ENCODE results near the gene CDCP2. TPM values are rescaled to one million over a fixed set of nuclear protein-coding genes. Genes with fewer than 3 reads are reported as not detected.

CDCP2 gene
- total RNA-seq, 2 experiments from 2014 or later = not detected

Other genes starting within 250 kb of the CDCP2 start
- 10 to 100 TPM; 71.8 to 74.3 TPM for gene IFT25, start 207.3 kb downstream of the CDCP2 start, total RNA-seq
- 10 to 100 TPM; 19.5 to 19.9 TPM for gene LRRC42, start 206.7 kb downstream of the CDCP2 start, total RNA-seq
- not detected for gene LDLRAD1, start 134.8 kb downstream of the CDCP2 start, total RNA-seq
- 100 to 1,000 TPM; 195 to 210 TPM for gene TMEM59, start 99.8 kb downstream of the CDCP2 start, total RNA-seq
- gene TCEANC2, start 99.4 kb downstream of the CDCP2 start, total RNA-seq = 10 to 100 TPM; 13.5 to 14.9 TPM
- gene CYB5RL, start 47.0 kb upstream of the CDCP2 start, total RNA-seq = 10 to 100 TPM; 10.8 to 13.4 TPM
- gene MRPL37, start 47.2 kb upstream of the CDCP2 start, total RNA-seq = 10 to 100 TPM; 93.8 to 95.2 TPM

All from activated CD4-positive, alpha-beta T cell treated with anti-CD3 and anti-CD28 coated beads, Interleukin-2, amount 10 ng/mL, durations not matched to agents 7 days and 5 days (primary cell).